GM13976 (cell line): ENCODE measurements around the gene PSMC3.

ENCODE experiments used
- DNase-seq: peaks from one replicate; pipeline ENCODE4 v3.0.0; 2012; ENCODE audit warnings: low spot score
- CTCF ChIP-seq: IDR thresholded peaks from 2 replicates; pipeline ENCODE4 v1.5.1; 2012; ENCODE audit warnings: borderline replicate concordance, mild to moderate bottlenecking; ENCODE audit not compliant: insufficient read depth; ENCODE audit errors: extremely low read depth, missing control alignments, control extremely low read depth
- in situ Hi-C: fragments of 300-500 bp; cut with MboI; formaldehyde crosslinking; loops from one replicate; pipeline ENCODE4 v1.12.0; 2022; ENCODE audit warnings: low sequenced_read_pairs, mixed read lengths, inconsistent platforms; ENCODE audit not compliant: unreplicated experiment

Gene PSMC3

GRCh38 chr11:47431356-47432083, 5.3 kb upstream of the PSMC3 start:
- no peak for DNase-seq
- TF ChIP-seq CTCF, result no peak
- in situ Hi-C loops, result no loop called here

DNA sequence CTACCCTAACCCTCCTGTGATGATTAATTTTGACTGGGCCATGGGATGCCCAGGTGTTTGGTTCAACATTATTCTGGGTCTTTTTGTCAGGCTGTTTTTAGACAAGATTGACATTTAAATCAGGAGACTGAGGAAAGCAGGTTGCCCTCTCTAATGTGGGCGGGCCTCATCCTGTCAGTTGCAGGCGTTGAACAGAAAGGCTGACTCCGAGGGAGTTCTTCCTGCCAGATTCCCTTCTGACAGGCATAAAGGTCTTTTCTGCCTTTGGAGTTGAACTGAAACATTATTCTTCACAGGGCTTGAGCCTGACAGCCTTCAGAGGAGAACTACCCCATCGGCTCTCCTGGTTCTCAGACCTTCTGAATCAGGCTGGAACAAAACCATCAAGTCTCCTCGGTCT, 4.3 kb upstream of the PSMC3 start:
- no peak for TF ChIP-seq CTCF
- no peak for DNase-seq
- in situ Hi-C loops, result no loop called here

DNA sequence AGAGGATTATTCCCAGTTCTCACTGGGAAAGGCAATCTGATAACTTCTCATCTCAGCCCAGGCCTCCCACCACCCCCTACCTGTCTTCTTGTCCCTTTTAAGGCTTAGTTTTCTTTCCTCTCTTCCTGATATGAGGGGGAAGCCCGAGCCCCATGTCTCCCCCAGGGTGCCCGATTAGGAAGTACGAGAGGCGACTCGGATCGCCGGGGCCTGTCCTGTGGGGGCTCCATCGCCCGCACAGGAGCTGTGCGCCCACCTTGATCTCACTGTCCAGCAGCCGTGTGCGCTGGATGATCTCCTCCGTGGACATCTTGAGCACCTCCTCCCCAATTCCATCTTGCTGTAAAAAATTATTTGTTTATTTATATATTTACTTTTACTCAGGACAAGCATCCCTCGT, 628 bp downstream of the PSMC3 start:
- DNase-seq, result no peak
- no peak for TF ChIP-seq CTCF
- in situ Hi-C loops, result no loop called here

DNA sequence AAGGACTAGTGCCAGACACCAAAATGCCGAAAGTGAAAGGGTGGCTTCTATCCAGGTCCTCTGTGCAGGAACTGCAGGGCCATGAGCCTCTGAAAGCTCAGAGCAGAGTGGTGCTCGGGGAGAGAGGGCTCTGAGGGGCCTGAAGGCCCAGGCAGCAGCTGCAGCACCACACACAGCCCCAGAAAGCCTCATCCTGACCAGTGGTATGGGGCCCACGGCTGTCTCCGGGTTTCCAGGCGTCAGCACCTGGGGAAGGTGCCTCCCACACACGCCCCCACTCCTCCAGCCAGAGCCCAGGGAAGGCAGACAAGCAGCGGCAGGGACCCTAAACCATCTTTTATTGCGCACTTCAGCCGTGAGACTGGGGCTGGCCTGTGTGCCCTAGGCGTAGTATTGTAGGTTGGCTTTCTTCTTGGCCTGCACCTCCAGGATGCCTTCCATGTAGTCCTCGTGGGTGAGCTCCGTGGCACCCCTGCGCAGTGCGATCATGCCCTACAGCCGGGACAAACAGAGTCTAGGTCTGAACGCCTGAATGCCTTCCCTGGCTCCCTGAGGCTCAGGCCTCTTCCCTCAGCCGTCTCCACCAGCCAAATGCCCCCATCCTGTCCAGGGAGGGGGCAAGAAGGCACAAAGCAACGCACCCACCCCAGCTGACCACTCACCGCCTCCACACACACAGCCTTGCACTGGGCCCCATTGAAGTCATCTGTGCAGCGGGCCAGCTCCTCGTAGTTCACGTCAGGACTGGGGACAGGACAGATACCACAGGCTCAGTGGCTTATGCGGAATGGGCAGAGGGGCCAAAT, 7.6 kb downstream of the PSMC3 start:
- in situ Hi-C loops, result no loop called here
- DNase-seq, result no peak
- TF ChIP-seq CTCF, result no peak

DNA sequence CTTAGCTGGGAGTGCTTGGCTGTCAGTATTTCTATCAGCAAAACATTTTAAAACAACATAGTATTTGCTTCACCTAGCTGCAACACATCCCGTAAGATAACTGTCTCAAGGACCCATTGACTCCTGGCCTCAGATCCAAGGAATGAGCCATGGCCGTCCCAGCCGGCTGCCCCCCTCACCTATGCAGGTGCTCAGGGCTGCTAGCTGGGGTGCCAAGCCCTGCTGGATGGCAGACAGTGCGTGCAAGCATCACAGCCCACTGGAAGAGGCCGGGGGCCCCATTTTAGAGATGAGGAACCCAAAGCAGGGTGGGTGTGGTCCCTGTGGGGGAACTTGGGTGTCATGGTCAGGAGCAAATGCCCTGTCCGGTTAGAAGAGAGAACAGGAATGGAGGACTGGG, 8.5 kb downstream of the PSMC3 start:
- in situ Hi-C loops, result no loop called here
- DNase-seq, result no peak
- TF ChIP-seq CTCF, result no peak

DNA sequence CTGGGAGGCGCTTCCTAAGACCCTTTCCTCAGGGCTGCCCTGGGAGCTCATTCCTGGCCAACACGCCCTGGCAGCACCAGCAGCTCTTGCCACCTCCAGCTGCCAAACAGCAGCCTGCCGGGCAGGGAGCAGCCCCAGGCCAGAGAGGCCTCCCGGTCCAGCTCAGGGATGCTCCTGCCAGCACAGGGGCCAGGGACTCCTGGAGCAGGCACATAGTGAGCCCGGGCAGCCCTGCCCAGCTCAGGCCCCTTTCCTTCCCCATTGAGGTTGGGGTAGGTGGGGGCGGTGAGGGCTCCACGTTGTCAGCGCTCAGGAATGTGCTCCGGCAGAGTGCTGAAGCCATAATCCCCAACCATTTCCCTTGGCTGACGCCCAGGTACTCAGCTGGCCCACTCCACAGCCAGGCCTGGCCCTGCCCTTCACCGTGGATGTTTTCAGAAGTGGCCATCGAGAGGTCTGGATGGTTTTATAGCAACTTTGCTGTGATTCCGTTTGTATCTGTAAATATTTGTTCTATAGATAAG, 10.2 kb downstream of the PSMC3 start:
- TF ChIP-seq CTCF, result no peak
- no peak for DNase-seq
- in situ Hi-C loops, result no loop called here
